ENCODE results near the gene LOC128125822. TPM values are rescaled to one million over a fixed set of nuclear protein-coding genes. Genes with fewer than 3 reads are reported as not detected.
"Not testable (repeated sequence)": the region's sequence is repeated elsewhere in the genome, so short reads cannot be mapped to it uniquely, and the experiment has no call there.

Gene LOC128125822

DNA sequence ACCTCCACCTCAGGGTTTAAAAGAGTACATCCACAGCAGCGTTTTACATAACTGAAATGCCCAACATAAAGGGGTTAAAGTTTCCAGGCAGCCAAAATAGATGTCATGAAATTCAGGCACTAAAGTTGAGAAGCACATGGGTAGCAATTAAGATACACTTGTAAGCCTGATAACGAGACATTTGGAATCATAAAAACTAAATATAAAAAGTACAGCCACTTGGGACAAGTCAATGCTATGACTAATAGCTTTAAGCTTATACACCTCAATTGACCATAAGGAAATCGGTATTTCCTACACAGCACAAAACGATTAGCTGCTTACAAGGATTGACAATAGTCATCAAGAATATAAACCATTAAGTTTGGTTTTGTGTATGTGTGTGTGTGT lies 11.8 kb downstream of the LOC128125822 start:
- DNase-seq, result no peak

DNA sequence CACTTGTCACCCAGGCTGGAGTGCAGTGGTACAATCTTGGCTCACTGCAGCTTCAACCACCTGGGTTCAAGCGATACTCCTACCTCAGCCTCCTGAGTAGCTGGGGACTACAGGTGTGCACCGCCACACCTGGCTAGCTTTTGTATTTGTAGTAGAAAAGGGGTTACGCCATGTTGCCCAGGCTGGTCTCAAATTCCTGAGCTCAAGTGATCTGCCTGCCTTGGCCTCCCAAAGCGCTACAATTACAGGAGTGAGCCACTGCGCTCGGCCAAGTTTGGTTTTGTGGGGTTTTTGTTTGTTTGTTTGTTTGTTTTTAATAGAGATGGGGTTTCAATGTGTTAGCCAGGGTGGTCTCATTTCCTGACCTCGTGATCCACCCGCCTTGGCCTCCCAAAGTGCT lies 12.3 kb downstream of the LOC128125822 start:
- DNase-seq, result no peak

DNA sequence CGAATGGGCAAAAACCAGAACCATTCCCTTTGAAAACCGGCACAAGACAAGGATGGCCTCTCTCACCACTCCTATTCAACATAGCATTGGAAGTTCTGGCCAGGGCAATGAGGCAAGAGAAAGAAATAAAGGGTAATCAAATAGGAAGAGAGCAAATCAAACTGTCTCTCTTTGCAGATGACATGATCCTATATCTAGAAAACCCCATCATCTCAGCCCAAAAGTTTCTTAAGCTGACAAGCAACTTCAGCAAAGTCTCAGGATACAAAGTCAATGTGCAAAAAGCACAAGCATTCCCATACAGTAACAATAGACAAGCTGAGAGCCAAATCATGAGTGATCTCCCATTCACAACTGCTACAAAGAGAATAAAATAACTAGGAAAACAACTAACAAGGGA lies 13.4 kb downstream of the LOC128125822 start:
- DNase-seq, result not testable (repeated sequence)

DNA sequence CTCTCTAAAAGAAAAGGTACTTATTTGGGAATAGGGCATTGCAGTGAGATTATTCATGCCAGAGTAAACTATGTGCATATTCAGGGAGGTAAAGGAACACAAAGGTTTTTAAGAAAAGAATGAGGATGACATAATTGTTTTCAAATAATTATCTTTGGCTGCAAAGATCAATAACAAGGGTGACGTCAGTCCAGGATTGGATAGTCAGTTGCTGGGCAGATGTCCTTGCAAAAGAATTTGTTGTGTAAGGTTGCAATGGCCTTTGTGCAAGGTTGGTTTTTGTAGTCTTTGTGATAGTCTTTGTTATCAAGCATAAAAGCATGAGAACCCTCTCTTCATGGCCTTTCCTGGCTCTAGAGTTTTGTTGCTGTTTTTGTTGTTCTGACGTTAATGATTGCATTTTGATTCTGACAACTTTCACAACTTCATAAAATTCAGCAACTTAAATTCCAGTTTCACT lies 17.7 kb downstream of the LOC128125822 start:
- no peak for DNase-seq

DNA sequence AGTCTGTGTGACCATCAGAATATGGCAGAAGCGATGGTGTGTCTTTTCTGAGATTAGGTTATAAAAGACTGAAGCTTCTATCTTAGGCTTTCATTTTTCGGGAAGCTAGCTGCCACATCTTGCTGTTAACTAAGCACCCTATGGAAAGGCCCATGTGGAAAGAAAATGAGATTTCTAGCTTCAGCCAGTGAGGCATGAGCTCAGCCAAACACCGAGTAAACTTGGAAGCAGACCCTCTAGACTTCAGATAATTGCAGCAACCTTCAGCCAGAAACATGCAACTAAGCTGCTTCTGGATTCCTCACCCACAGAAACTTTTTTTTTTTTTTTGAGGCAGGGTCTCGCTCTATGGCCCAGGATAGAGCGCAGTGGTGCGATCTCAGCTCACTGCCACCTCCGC lies 20.6 kb downstream of the LOC128125822 start:
- DNase-seq, result no peak

DNA sequence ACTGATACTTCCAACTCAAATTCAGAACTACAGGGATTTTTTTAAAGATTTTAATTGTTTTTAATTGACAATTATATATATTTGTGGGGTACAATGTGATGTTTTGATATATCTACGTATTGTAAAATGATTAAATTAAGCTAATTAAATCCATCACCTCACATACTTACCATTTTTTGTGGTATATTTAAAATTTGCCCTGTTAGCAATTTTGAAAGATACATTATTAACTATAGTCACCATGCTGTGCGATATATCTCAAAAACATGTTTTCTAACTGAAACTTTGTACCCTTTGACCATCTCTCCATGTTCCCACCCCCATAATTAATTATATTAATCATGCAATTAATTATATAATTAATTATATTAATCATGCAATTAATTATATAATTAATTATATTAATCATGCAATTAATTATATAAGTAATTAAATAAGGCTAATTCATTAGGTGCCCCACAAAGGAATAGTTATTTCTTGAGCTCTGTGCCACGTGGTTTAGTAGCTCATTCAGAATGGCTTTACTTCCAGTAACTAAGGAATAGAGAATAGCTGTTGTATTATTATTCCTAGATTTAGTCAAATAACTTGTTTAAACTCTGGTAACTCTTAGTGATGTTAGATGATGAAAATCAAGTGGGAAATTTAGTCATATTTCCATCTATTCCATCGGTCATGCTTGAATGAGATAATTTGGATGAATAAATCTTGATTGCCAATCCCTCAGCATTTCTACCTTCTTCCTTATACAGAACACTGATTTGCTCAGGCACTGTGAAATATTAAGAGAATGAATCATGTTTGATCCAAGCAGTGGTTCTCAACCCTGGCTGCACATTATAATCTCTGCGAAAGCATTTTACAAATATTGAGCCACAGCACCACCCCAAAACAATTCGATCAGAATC lies 25.1 kb downstream of the LOC128125822 start:
- DNase-seq, result no peak

DNA sequence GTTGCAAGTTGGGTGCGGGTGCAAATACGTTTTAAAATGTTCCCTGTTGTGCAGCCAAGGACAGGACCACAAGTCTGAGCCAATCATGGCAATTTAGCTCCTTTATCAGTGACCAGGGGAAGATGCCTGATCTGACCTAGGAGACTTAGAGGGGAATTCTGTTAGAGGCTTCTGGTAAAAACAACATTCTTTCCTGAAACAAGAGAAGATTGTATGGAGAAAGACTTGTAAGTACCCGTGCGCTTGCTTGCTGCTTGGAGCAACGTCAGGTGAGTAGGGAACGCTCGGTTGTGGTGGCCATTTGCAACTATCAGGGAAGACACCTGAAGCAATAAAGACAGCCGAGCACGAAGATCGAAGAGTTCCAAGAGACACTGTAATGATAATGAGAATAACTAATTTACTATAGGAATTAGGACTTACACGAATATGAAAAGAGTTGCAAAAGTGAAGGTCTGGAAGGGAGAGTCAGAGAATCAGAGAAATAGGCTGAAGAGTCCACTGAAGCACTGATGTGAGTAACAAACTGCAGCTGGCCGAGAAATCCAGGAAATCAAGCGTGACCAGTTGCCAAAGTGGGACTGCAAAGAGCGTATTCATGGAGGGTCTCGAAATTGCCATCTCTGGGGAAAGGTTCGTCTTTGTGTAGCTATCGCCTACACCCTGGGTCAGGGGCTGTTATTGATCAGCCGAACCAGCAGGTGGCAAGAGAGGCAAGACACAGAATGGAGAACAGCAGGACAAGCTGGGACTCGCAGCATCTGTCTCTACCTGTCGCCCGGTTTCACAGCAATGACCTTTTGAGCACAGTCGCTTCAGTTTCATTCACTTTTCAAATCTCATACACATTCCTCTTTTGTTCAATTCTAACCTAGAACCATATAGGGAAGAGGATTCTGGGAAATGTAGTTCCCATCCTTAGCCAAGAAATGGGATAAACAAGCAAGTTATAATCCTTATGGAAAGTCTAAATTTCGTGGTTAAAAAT lies 26.1 kb downstream of the LOC128125822 start:
- peak; percentile 58 for DNase-seq

DNA sequence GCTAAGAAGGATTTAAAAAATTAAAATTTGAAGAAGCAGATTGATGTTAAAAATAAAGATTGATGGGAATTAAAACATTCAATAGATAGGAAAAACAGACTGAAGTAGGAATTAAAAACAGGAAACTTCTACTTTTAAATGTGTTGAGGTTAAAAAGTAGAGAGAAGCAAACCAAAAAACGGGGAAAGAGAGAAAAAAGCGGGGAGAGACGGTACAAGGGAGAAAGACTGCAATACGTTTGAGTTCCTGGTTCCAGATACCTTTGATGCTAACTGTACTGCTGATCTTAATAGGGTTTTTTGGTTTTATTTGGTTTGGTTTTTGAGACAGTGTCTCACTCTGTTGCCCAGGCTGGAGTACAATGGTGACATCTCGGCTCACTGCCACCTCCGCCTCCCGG lies 27.0 kb downstream of the LOC128125822 start:
- DNase-seq, result no peak

DNA sequence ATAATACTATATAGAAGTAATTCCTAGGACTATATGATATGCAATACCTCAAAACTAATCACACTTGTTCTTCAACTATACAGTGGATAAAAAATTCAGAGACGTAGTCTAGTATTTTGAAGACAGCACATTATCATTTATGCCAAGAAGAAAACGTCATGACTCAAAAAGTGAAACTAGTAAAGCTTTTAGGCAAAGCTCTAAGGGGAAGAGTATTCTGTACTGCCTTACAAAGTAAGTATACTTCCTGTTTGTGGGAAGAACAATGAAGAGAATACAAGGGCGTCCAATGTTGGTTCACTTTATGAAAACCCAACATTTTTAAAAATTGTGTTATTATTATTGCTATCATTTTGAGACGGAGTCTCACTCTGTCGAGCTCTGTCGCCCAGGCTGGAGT lies 27.9 kb downstream of the LOC128125822 start:
- no peak for DNase-seq

DNA sequence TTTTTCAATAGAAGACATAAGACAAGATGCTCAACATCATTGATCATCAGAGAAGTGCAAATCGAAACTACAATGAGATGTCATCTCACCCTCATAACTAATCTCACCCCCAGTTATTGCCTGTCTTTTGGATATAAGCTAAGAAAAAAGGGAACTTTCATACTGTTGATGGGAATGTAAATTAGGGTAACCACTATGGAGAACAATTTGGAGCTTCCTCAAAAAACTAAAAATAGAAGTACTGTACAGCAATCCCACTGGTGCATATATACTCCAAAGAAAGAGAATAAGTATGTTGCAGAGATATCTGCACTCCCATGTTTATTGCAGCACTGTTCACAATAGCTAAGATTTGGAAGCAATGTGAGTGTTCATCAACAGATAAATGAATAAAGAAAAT lies 37.0 kb downstream of the LOC128125822 start:
- no peak for DNase-seq

DNA sequence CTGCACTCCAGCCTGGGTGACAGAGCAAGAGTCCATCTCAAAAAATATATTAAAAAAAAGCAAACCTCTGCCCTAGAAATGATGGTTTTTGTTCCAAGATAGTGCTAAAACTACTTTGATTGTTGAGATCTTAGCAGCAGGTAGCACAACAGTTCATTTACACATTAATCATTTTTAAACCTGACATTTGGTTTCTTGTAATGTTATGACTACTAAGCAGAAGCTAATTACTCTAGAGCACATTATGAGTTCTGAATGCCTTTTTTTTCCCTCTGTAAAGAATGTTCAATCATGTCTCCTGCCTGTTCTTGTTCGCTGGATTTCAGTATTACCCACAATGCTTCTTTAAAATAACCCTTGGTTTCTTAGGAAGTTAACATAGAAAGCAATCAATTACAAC lies 38.7 kb downstream of the LOC128125822 start:
- no peak for DNase-seq

DNA sequence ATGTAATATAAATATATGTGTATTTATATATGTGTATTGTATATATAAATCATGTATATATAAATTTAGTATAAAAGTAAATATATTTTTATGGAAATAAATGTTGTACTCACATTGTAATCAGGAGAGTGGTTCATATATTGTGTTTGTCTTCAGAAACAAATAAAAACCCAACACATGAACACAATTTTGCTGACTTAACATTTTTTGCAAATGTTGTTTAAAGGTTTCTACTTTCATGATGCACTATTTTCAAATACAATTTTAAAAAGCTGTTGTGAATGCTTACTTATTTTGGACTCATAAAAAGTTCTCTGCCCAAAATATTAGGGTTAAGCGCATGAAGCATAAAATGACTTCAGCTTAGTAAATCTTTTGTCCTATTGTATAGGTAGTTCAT lies 39.3 kb downstream of the LOC128125822 start:
- DNase-seq, result no peak

DNA sequence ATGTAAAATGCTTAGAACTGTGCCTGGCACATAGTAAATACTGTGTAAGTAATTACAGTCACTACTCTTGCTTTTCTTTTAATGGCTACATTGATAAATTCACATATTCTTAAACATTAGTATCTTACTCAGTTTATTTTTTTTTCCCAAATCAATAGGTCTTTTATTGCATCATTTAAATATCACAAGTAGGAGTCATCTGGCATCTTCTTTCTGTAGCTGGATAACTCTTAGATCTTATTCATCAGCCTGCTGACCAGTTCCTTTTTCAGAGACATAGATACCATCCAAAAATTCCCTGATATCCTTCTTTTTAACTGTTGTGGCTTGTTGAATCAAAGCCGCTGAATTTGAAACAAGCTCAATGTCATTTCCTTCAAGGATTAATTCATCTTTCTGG lies 43.3 kb downstream of the LOC128125822 start:
- DNase-seq, result no peak

Small RNA genes within 50 kb of the gene (small RNA-seq; reads per million reads assigned to genes)
- not detected for gene AL513043.1

Other genes with a start within 250 kb of the LOC128125822 start
- 83.0 TPM for gene PTP4A1, start within 50 bp of the LOC128125822 start, total RNA-seq
- gene PHF3, start 63.3 kb downstream of the LOC128125822 start, total RNA-seq, result 117 TPM